Ovary (tissue), 9 donors: ENCODE measurements around the gene PRIMPOL. TPM values are rescaled to one million over a fixed set of nuclear protein-coding genes. Genes with fewer than 3 reads are reported as not detected.
"Not testable (repeated sequence)": the region's sequence is repeated elsewhere in the genome, so short reads cannot be mapped to it uniquely, and the experiment has no call there.

ENCODE experiments used
- DNase-seq, 5 donors: peaks; one replicate each; pipeline ENCODE4 v3.0.0-alpha.2; 2019 to 2020
- H3K27ac ChIP-seq, 2 donors: fragments of 200-600 bp; one replicate each; pipeline versions ENCODE4 v1.5.1 to v1.8.0; 2019 to 2022
- H3K27me3 ChIP-seq: fragments of 200-600 bp; one replicate; pipeline ENCODE4 v1.8.0; 2022
- H3K36me3 ChIP-seq: fragments of 200-600 bp; sonication (generic); one replicate; pipeline ENCODE4 v1.5.1; 2019
- H3K4me1 ChIP-seq: one replicate; pipeline ENCODE4 v1.8.1; 2013; ENCODE audit warnings: mild to moderate bottlenecking, moderate library complexity; ENCODE audit not compliant: insufficient read depth
- H3K4me3 ChIP-seq: fragments of 200-600 bp; sonication (generic); one replicate; pipeline ENCODE4 v1.5.1; 2017
- H3K9me3 ChIP-seq, 2 donors: fragments of 200-600 bp in 1 of 2; sonication (generic) in 1 of 2; one replicate each; pipeline versions ENCODE4 v1.5.1 to v1.8.1; 2013 to 2019; ENCODE audit warnings: mild to moderate bottlenecking in 1 of 2, moderate library complexity in 1 of 2
- CTCF ChIP-seq, 3 donors: fragments of 450-650 bp in 2 of 3; fragments of 200-600 bp in 1 of 3; IDR thresholded peaks; one replicate each; pipeline versions ENCODE4 v1.5.1 to v1.8.0; 2016 to 2022; ENCODE audit warnings: antibody characterized with exemption in 3 of 3, mild to moderate bottlenecking in 1 of 3
- EP300 ChIP-seq: sonication (generic); formaldehyde crosslinking; IDR thresholded peaks from one replicate; pipeline ENCODE4 v1.6.1; 2017; ENCODE audit warnings: antibody characterized with exemption
- POLR2A ChIP-seq: fragments of 450-650 bp; IDR thresholded peaks from one replicate; pipeline ENCODE4 v1.6.1; 2017; ENCODE audit warnings: antibody characterized with exemption, mild to moderate bottlenecking, moderate library complexity
- WGBS, 3 donors: extraction: QIAGEN DNeasy Blood & Tissue Kit in 1 of 3; methylation state at CpG; one replicate each; pipeline versions ENCODE4 v1.1.5 to v1.1.7; 2013 to 2017; 5-methylcytosine and 5-hydroxymethylcytosine counted together
- intact Hi-C, 4 donors: fragments of 100-400 bp; cut with DNase I; formaldehyde crosslinking; loops; one replicate each; pipeline versions ENCODE4 v1.11.0 to v1.15.1; 2022 to 2023
- polyA plus RNA-seq, 2 donors: library from polyadenylated mRNA; stranded (reverse); fragments of 200-250 nt in 1 of 2; fragments of 350-450 nt in 1 of 2; fragmentation: Illumina TruSeq in 1 of 2; extraction: RNeasy Lipid Tissue Mini Kit (QIAGEN cat#74804) in 1 of 2; gene quantifications; one replicate each; pipeline ENCODE4 v1.2.3, GENCODE V29; 2013 to 2014
- total RNA-seq, 7 donors: library from RNA; depleted of rRNA in 2 of 7; stranded (reverse); fragments of >200 nt in 2 of 7; fragmentation: NEBNext Ultra II Directional in 3 of 7; extraction: Animal tissue kit (Norgen Biotek cat#: 25700) in 3 of 7; gene quantifications; one replicate each; pipeline versions ENCODE4 v1.1.0 to v1.2.4, GENCODE V29; 2016 to 2023
- donor health status: DM: no; HTN: no; CAD: no; lungs with moderate emphysema.
- donor health status: DM: no; HTN: no; CAD: no.
- donor health status: Bipolar disorder and iron deficiency.
- donor health status: DM: yes; HTN: yes; CAD: no.
- donor health status: DM: no; HTN: no; CAD: no.
- donor health status: DM: yes; HTN: yes; CAD: no.

The PRIMPOL gene
- total and polyA plus RNA-seq, 9 donors: 14.1 to 29.2 (median 17.6) TPM

- no peak for DNase-seq
- no peaks in the 10 kb centered on the region for H3K27me3 ChIP-seq
- H3K4me1 ChIP-seq: peaks cover 3% of the 10 kb centered on the region
- WGBS, 3 donors: 79 to 86% (median 81%) methylated on average over 6 of the region's 6 CpGs
- no peak overlapping the region for H3K4me3 ChIP-seq
- no peak for TF ChIP-seq POLR2A
- no peak for TF ChIP-seq CTCF (IDR thresholded peaks at IDR 0.05)
- TF ChIP-seq EP300: no peak
- H3K9me3 ChIP-seq: no peaks in the 10 kb centered on the region
- no peak overlapping the region for H3K27ac ChIP-seq
- intact Hi-C loops: no loop called here
- no peaks in the 10 kb centered on the region for H3K36me3 ChIP-seq
Observed at GRCh38 chr4:184731056-184731455, 81.5 kb downstream of the PRIMPOL start.

GRCh38 chr4:184732126-184732525 lies 82.6 kb downstream of the PRIMPOL start:
- TF ChIP-seq POLR2A (no peak), CTCF (IDR thresholded peaks at IDR 0.05) (no peak), EP300 (no peak)
- H3K9me3 ChIP-seq: no peaks in the 10 kb centered on the region
- 65 to 70% (median 66%) methylated on average over 4 of the region's 4 CpGs for WGBS, 3 donors
- intact Hi-C loops: no loop called here
- H3K36me3 ChIP-seq: no peaks in the 10 kb centered on the region
- DNase-seq: no peak
- no peak overlapping the region for H3K27ac ChIP-seq
- H3K4me3 ChIP-seq: no peak overlapping the region
- H3K4me1 ChIP-seq: peaks cover 3% of the 10 kb centered on the region
- no peaks in the 10 kb centered on the region for H3K27me3 ChIP-seq

GRCh38 chr4:184733654-184734524 lies 84.4 kb downstream of the PRIMPOL start, which contains the start of gene CENPU:
CENPU (minus strand) TSS chr4:184734096; CDS start chr4:184734062, 34 bp downstream.
- WGBS, 3 donors: 0 to 1% (median 0%) methylated on average over 44 to 69 of the region's 69 CpGs
- intact Hi-C loops: no loop called here
- Histone ChIP-seq H3K36me3 (no peaks in the 10 kb centered on the region), H3K9me3 (no peaks in the 10 kb centered on the region), H3K27ac (peak within 1 kb of the TSS in 1 of 2 donors; percentile 31), H3K27me3 (no peaks in the 10 kb centered on the region), H3K4me1 (peaks cover 3% of the 10 kb centered on the region), H3K4me3 (peak within 1 kb of the TSS; percentile 66)
- peak in 2 of 3 donors; percentile 37 to 79 for TF ChIP-seq CTCF (IDR thresholded peaks at IDR 0.05)
- no peak for TF ChIP-seq EP300
- peak; percentile 91 for TF ChIP-seq POLR2A
- DNase-seq: peak; percentile 94 to 97 (median 96)

DNA sequence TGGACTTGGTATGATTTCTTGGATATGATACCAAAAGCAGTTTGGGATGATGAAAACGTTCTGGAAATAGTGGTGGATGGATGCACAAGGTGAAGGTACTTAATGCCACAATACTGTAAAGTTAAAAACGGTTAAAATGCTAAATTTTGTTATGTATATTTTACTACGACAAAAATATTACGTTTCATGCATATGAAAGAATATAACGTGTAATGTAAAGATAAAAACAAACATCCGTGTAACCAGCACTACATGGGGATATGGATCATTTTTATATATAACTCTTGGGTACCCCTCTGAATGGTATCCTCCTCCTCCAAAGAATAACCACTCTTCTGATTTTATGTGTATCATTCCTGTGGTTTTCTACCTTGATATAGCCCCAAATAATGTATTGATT lies 85.2 kb downstream of the PRIMPOL start:
- Histone ChIP-seq H3K27ac (peak overlapping the region in 1 of 2 donors; percentile 31), H3K36me3 (no peaks in the 10 kb centered on the region), H3K4me3 (peak overlapping the region; percentile 66), H3K4me1 (peaks cover 3% of the 10 kb centered on the region), H3K27me3 (no peaks in the 10 kb centered on the region), H3K9me3 (no peaks in the 10 kb centered on the region)
- 15 to 41% (median 18%) methylated on average over 6 of the region's 6 CpGs for WGBS, 3 donors
- TF ChIP-seq EP300: no peak
- no peak for TF ChIP-seq CTCF (IDR thresholded peaks at IDR 0.05)
- TF ChIP-seq POLR2A: no peak
- intact Hi-C loops: no loop called here
- DNase-seq: no peak

DNA sequence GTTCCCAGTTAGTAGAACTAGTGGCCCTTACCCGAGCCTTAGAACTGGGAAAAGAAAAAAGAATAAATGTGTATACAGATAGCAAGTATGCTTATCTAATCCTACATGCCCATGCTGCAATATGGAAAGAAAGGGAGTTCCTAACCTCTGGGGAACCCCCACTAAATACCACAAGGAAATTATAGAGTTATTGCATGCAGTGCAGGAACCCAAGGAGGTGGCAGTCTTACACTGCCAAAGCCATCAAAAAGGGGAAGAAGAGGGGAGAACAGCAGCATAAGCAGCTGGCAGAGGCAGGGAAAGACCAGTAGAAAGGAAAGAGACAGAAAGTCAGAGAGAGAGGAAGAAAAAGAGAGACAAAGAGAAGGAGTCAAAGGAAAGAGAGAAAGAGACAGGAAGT lies 90.0 kb downstream of the PRIMPOL start:
- H3K36me3 ChIP-seq, H3K27ac ChIP-seq, DNase-seq, H3K4me3 ChIP-seq, H3K27me3 ChIP-seq, H3K4me1 ChIP-seq, H3K9me3 ChIP-seq, intact Hi-C loops: not testable (repeated sequence)
- 60 to 77% (median 63%) methylated on average over 1 of the region's 1 CpG for WGBS, 3 donors
